ENCODE measurements around the gene DCC. TPM values are rescaled to one million over a fixed set of nuclear protein-coding genes. Genes with fewer than 3 reads are reported as not detected.

The DCC gene
- total and polyA plus RNA-seq, 2 donors (not counting 1 experiment from before 2014, with no cell fraction given): not detected

DNA sequence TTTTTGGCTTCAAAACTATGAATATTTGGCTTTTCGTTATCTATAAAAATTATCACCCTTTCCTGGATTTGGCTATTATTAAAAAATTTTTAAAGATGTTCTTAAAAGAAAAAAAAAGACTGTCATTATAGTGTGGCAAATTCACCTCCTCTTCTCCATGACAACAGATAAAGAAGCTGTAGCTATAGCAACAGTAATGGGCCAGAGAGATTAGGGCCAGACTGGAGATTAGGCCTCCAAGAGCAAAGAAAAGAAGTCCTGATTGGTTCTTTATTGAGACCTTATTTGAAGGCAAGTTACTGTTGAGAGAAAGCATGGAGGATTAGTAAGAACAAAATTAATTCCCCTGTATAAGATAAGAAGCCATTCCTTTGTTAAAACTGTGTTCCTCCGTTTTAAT, 812.5 kb downstream of the DCC start:
- no CpG with 5 or more reads among the region's 2 CpGs for WGBS (ENCODE audit: insufficient coverage)
- no peaks in the 10 kb centered on the region for H3K4me1 ChIP-seq (ENCODE audit: control insufficient read depth in 2 of 2, insufficient read depth in 2 of 2, low read length in 2 of 2)
- POLR2A ChIA-PET: no interaction called here
- Mint-ChIP-seq H3K9me3 (ENCODE audit: insufficient read depth) (peaks cover 5% of the 10 kb centered on the region), H3K4me1 (no peaks in the 10 kb centered on the region), H3K27ac (no peak overlapping the region), H3K4me3 (no peak overlapping the region), H3K27me3 (no peaks in the 10 kb centered on the region)
- no peaks in the 10 kb centered on the region for H3K9me3 ChIP-seq (ENCODE audit: control extremely low read depth in 1 of 3, control insufficient read depth in 2 of 3, insufficient read depth in 1 of 3, low read length in 2 of 3)
- H3K27me3 ChIP-seq (replicated peaks in 1 of 4; ENCODE audit: control extremely low read depth in 1 of 4, control insufficient read depth in 3 of 4, insufficient read depth in 4 of 4, low read length in 3 of 4): no peaks in the 10 kb centered on the region
- intact Hi-C loops (cut with micrococcal nuclease): no loop called here
- ATAC-seq (ENCODE audit: low read depth): no peak
- H3K36me3 ChIP-seq (replicated peaks in 1 of 2; ENCODE audit: control extremely low read depth in 1 of 2, control insufficient read depth in 1 of 2, extremely low read depth in 1 of 2, insufficient read depth in 2 of 2, low read length in 1 of 2): no peaks in the 10 kb centered on the region
- H3K27ac ChIP-seq (ENCODE audit: low read length in 2 of 2): no peak overlapping the region
- H3K4me2 ChIP-seq (replicated peaks; ENCODE audit: low read depth, low read length, poor library complexity, severe bottlenecking): no peak overlapping the region
- no peak for DNase-seq
- TF ChIP-seq, protein P1, sequence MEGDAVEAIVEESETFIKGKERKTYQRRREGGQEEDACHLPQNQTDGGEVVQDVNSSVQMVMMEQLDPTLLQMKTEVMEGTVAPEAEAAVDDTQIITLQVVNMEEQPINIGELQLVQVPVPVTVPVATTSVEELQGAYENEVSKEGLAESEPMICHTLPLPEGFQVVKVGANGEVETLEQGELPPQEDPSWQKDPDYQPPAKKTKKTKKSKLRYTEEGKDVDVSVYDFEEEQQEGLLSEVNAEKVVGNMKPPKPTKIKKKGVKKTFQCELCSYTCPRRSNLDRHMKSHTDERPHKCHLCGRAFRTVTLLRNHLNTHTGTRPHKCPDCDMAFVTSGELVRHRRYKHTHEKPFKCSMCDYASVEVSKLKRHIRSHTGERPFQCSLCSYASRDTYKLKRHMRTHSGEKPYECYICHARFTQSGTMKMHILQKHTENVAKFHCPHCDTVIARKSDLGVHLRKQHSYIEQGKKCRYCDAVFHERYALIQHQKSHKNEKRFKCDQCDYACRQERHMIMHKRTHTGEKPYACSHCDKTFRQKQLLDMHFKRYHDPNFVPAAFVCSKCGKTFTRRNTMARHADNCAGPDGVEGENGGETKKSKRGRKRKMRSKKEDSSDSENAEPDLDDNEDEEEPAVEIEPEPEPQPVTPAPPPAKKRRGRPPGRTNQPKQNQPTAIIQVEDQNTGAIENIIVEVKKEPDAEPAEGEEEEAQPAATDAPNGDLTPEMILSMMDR (IDR thresholded peaks at IDR 0.05): no peak
- TF ChIP-seq EZH2 (IDR thresholded peaks at IDR 0.05; ENCODE audit: borderline replicate concordance, insufficient read depth, low read depth, low read length, poor library complexity, severe bottlenecking): no peak
- no peaks in the 10 kb centered on the region for H3K79me2 ChIP-seq (ENCODE audit: control insufficient read depth, insufficient read depth, low read length)
- H2AFZ ChIP-seq (ENCODE audit: insufficient read depth, low read depth, low read length, poor library complexity, severe bottlenecking): no peak overlapping the region
- H3K4me3 ChIP-seq (ENCODE audit: control extremely low read depth in 1 of 5, extremely low read depth in 1 of 5, insufficient read depth in 1 of 5, low read depth in 2 of 5, low read length in 4 of 5): no peak overlapping the region
- no peak overlapping the region for H3K9ac ChIP-seq (ENCODE audit: low read length)
- CTCF ChIA-PET: no interaction called here
- no peaks in the 10 kb centered on the region for H4K20me1 ChIP-seq (ENCODE audit: control insufficient read depth, insufficient read depth, low read length, poor library complexity, severe bottlenecking)

DNA sequence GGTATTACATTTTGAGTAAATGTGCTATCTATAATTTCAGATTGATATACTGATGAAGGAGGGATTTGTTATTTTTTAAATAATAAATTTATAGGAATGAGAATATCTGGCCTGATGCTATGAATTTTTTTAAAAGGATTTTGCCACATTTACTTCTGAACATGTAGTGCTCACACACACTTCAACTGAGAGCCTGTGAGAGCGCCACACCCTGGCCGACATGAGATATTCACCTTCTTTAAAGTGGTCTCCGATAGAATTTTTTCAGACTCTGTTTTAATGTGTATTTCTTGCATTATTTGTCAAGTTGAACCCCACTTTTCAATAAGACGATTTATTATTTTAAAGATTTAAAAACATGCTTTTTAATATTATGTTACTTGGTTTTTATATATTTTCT, 813.3 kb downstream of the DCC start:
- no peaks in the 10 kb centered on the region for H3K79me2 ChIP-seq (ENCODE audit: control insufficient read depth, insufficient read depth, low read length)
- POLR2A ChIA-PET: no interaction called here
- H3K36me3 ChIP-seq (replicated peaks in 1 of 2; ENCODE audit: control extremely low read depth in 1 of 2, control insufficient read depth in 1 of 2, extremely low read depth in 1 of 2, insufficient read depth in 2 of 2, low read length in 1 of 2): no peaks in the 10 kb centered on the region
- intact Hi-C loops (cut with micrococcal nuclease): no loop called here
- no peak overlapping the region for H3K4me2 ChIP-seq (replicated peaks; ENCODE audit: low read depth, low read length, poor library complexity, severe bottlenecking)
- no peak overlapping the region for H3K27ac Mint-ChIP-seq
- no peak overlapping the region for H3K27ac ChIP-seq (ENCODE audit: low read length in 2 of 2)
- no peaks in the 10 kb centered on the region for H3K4me1 Mint-ChIP-seq
- peaks cover 4% of the 10 kb centered on the region for H3K9me3 Mint-ChIP-seq (ENCODE audit: insufficient read depth)
- no peak overlapping the region for H2AFZ ChIP-seq (ENCODE audit: insufficient read depth, low read depth, low read length, poor library complexity, severe bottlenecking)
- no peak overlapping the region for H3K4me3 ChIP-seq (ENCODE audit: control extremely low read depth in 1 of 5, extremely low read depth in 1 of 5, insufficient read depth in 1 of 5, low read depth in 2 of 5, low read length in 4 of 5)
- TF ChIP-seq, protein P1 (IDR thresholded peaks at IDR 0.05): no peak
- no peak for TF ChIP-seq EZH2 (IDR thresholded peaks at IDR 0.05; ENCODE audit: borderline replicate concordance, insufficient read depth, low read depth, low read length, poor library complexity, severe bottlenecking)
- H3K4me1 ChIP-seq (ENCODE audit: control insufficient read depth in 2 of 2, insufficient read depth in 2 of 2, low read length in 2 of 2): no peaks in the 10 kb centered on the region
- WGBS (ENCODE audit: insufficient coverage): no CpG with 5 or more reads among the region's 4 CpGs
- CTCF ChIA-PET: no interaction called here
- no peaks in the 10 kb centered on the region for H3K27me3 Mint-ChIP-seq
- H3K9ac ChIP-seq (ENCODE audit: low read length): no peak overlapping the region
- no peak for ATAC-seq (ENCODE audit: low read depth)
- no peak for DNase-seq
- H3K4me3 Mint-ChIP-seq: no peak overlapping the region
- no peaks in the 10 kb centered on the region for H3K27me3 ChIP-seq (replicated peaks in 1 of 4; ENCODE audit: control extremely low read depth in 1 of 4, control insufficient read depth in 3 of 4, insufficient read depth in 4 of 4, low read length in 3 of 4)
- no peaks in the 10 kb centered on the region for H3K9me3 ChIP-seq (ENCODE audit: control extremely low read depth in 1 of 3, control insufficient read depth in 2 of 3, insufficient read depth in 1 of 3, low read length in 2 of 3)
- no peaks in the 10 kb centered on the region for H4K20me1 ChIP-seq (ENCODE audit: control insufficient read depth, insufficient read depth, low read length, poor library complexity, severe bottlenecking)

Measured in B cell (primary cell).